HG02840 (cell line): ENCODE results near the gene HABP2.

ENCODE experiments used
- ATAC-seq: cut with Tn5 transposase; IDR thresholded peaks from one replicate; pipeline ENCODE4 v1.9.1; 2021; ENCODE audit warnings: mild to moderate bottlenecking, moderate library complexity, moderate number of reproducible peaks; ENCODE audit not compliant: unreplicated experiment, low FRiP score

Gene HABP2

GRCh38 chr10:113552701-113553100 is at the start of gene HABP2:
HABP2 (plus strand) TSS chr10:113553053; CDS start chr10:113553122, 69 bp downstream.
- ATAC-seq: no peak

GRCh38 chr10:113503930-113504329 is 48.9 kb upstream of the HABP2 start:
- no peak for ATAC-seq

- no peak for ATAC-seq
Observed at GRCh38 chr10:113504423-113504822, 48.4 kb upstream of the HABP2 start.

- ATAC-seq: no peak
Observed at GRCh38 chr10:113506476-113506875, 46.4 kb upstream of the HABP2 start.

- no peak for ATAC-seq
Observed at GRCh38 chr10:113511419-113511818, 41.4 kb upstream of the HABP2 start.

GRCh38 chr10:113515161-113515560 is 37.7 kb upstream of the HABP2 start:
- no peak for ATAC-seq

GRCh38 chr10:113515601-113516000 is 37.3 kb upstream of the HABP2 start:
- no peak for ATAC-seq

GRCh38 chr10:113516061-113516460 is 36.8 kb upstream of the HABP2 start:
- no peak for ATAC-seq

- no peak for ATAC-seq
Observed at GRCh38 chr10:113517165-113517900, 35.5 kb upstream of the HABP2 start.

- ATAC-seq: no peak
Observed at GRCh38 chr10:113517901-113518260, 35.0 kb upstream of the HABP2 start.

- no peak for ATAC-seq
Observed at GRCh38 chr10:113518415-113518814, 34.4 kb upstream of the HABP2 start.

- ATAC-seq: no peak
Observed at GRCh38 chr10:113518816-113519591, 33.8 kb upstream of the HABP2 start.

- no peak for ATAC-seq
Observed at GRCh38 chr10:113519681-113520115, 33.2 kb upstream of the HABP2 start.

- ATAC-seq: no peak
Observed at GRCh38 chr10:113520261-113520660, 32.6 kb upstream of the HABP2 start.

- ATAC-seq: no peak
Observed at GRCh38 chr10:113520690-113521474, 32.0 kb upstream of the HABP2 start.

- ATAC-seq: no peak
Observed at GRCh38 chr10:113521475-113521795, 31.4 kb upstream of the HABP2 start.

- no peak for ATAC-seq
Observed at GRCh38 chr10:113522460-113522859, 30.4 kb upstream of the HABP2 start.

- ATAC-seq: no peak
Observed at GRCh38 chr10:113523071-113523470, 29.8 kb upstream of the HABP2 start.

- ATAC-seq: no peak
Observed at GRCh38 chr10:113523628-113524027, 29.2 kb upstream of the HABP2 start.

- no peak for ATAC-seq
Observed at GRCh38 chr10:113524120-113524519, 28.7 kb upstream of the HABP2 start.
